GM21528 (cell line): Measurements from ENCODE around the gene PPP2R5C.

Experiments
- ATAC-seq: cut with Tn5 transposase; IDR thresholded peaks from one replicate; pipeline ENCODE4 v1.9.1; 2021; ENCODE audit warnings: mild to moderate bottlenecking, moderate library complexity; ENCODE audit not compliant: unreplicated experiment, low FRiP score

PPP2R5C gene

DNA sequence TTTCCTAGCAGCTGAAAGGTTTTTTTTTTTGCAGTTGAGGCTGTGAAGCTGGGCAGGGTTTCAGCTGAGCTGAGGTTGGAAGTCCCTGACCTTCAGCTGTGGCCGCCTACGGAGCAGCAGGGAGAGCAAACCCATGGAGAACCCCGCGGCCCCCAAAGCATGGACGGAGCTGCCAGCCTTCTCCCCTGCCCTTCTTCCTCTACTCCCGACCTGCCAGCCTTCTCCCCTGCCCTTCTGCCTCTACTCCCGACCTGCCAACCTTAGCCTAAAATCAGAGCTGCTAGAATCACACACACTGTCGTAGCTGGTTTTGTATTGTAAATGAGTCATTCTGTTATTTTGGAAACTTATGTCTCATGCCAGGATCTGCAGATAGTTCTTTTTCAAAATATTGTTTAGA is 74.6 kb downstream of the PPP2R5C start:
- no peak for ATAC-seq

DNA sequence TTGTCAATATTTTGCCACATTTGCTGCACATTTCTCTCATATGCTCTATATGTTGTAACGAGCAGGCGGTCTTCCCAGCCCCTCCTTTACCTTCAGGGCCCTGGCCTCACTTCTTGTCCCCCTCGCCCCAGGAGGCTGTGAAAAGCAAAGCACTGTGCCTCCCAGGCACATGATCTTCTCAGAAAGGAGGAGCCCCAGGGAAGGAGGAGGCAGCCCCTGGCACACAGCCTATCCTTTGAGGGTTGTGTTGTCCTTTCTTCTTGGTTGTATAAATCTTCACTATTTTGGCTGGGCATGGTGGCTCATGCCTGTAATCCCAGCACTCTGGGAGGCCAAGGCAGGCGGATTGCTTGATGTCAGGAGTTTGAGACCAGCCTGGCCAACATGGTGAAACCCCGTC is 77.0 kb downstream of the PPP2R5C start:
- no peak for ATAC-seq

DNA sequence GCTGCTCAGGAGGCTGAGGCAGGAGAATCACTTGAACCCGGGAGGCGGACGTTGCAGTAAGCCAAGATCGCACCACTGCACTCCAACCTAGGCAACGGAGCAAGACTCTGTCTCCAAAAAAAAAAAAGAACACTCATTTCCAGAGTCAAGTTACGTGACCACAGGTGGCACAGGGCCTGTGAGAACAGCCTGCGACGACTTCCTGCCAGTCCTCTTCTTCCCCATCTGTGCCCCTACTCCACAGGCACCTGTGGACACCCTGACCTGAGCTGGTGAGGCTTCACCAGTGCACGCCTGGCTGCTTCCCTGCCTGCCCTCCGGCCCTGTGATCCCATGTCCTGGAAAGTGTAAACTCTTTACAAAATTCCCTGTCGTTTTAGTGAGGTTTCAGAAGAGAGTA is 77.7 kb downstream of the PPP2R5C start:
- no peak for ATAC-seq

DNA sequence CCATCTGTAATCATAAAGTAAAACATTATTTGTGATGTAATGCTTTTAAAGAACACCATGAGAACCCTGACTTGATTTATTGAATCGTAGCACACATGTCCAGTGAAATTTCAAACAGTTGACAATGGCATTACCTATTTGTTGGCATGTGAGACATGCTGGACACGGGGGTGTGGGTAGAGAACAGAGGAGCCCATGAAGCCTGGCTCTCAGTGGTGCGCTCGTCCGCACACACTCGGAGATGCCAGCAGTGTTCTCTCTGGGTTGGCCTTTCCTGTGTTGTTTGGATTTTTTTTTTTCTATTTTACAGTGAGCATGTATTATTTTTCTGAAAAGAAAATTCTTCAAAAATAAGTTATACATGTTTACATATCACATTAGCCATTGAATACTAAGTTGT is 78.2 kb downstream of the PPP2R5C start:
- ATAC-seq, result no peak

DNA sequence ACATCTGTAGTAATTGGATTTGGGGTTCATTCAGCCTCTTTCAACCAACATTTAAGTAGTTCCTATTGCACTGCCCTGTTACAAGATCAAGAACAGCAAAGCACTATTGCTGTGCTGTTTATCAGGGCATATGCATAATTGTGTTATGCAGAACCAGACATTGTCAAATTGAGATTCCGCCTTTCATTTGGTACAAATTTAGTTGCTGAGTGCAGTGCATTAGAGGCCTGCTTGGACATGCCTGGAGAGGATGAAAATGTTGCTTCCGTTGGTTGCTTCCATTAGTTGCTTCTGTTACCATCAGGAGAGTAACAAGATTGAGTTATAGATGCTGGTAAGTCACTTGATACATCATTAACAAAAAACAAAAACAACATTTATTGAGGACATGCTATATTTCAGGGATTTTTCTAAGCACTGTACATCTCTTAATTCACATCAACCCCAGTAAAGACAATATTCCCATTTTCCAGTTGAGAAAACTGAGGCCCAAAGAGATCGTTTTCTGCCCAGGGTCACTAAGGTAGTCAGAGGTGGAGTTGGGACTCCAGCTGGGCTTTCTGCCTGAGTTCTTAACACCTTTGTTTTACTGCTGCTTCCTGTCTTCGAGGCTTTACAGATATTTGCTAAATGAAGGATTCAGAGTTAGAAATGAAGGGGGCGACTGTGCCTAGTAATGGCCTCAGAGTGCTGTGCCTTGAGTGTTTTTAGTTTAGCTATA is 79.3 kb downstream of the PPP2R5C start:
- ATAC-seq, result no peak

DNA sequence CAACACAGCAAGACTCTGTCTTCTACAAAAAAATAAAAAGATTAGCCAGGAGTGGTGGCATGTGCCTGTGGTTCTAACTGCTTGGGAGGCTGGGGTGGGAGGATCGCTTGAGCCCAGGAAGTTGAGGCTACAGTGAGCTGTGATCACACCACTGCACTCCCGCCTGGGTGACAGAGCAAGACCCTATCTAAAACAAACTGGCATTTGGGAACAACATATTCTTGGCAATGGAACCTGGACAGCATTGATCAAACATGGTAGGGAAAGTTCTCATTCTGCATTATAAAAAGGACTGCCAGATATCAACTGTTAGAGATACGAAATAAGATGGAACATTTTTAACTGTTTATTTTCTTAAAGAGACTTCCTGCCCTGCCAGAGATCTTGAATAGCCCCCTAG is 81.5 kb downstream of the PPP2R5C start:
- no peak for ATAC-seq

DNA sequence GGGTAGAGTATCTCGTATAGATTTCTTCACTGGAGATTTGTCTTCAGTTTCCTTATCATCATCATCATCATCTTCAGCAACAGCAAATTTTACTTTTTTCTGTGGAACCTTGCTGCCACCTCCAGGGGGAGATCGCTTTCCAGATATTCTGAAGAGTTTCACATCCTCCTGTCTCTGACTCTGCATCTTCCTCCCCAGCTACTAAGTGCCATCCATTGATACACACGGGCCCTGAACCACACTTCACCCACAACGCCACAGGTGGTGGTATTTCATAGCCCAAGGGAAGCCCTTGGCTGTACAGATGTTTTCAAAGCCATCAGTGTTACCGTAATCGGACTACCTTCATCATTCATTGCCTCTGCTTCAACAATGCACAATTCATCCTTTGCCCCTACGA is 82.2 kb downstream of the PPP2R5C start:
- ATAC-seq, result peak; percentile 63

DNA sequence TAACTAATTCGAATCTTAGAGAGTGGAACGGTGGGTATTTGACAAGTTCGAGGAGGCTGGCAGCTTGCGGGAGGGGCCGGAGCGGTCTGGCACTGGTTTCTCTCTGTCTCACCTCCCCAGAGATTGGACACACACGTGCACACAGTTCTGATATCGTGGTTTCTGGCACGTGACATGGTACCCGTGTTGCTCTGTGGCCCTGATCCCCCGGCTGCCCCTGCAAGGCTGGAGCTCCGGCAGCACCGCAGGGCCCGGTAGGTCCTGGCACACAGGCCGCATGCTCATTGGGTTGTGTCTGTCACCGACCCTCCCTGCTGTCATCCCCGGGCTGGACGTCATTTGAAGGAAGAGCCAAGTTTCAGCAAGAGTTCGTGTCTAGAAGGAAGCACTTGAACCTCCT is 82.7 kb downstream of the PPP2R5C start:
- ATAC-seq, result no peak

DNA sequence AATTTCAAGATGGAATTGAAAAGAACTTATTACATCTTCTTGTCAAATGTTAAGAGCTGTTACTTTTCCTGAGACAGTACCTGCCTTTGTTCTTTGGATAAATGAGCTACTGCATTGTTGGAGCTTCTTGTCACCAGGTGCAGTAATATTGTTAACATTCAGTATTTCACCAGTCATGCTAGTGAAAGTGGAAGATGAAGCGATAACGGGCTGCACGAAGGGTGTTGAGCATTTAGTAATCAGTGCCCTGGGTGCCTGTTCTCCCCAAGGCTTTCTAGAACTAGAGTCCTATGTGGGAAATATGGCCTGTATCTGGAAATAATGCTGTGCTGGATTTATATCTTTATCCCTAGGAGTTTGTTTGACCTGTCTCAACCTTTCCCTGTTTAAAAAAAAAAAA is 83.2 kb downstream of the PPP2R5C start:
- ATAC-seq, result no peak

DNA sequence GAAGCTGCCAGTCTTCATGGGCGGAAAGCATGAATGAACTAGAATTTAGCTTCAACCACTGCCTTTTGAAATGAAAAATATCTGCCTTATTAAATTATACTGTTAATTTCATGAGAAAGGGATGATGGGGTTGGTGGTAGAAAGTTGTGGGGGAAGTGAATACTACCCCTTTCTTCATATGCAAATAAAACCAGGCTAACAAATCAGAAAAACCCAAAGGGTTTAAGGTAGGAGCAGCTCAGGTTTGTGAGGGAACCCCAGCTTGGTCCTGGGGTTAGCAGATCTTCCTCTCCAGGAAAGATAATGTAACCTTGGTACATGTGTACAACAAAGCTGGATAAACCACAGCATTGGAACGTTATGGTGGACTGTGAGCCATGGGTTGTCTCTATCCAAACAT is 84.0 kb downstream of the PPP2R5C start:
- ATAC-seq, result no peak

DNA sequence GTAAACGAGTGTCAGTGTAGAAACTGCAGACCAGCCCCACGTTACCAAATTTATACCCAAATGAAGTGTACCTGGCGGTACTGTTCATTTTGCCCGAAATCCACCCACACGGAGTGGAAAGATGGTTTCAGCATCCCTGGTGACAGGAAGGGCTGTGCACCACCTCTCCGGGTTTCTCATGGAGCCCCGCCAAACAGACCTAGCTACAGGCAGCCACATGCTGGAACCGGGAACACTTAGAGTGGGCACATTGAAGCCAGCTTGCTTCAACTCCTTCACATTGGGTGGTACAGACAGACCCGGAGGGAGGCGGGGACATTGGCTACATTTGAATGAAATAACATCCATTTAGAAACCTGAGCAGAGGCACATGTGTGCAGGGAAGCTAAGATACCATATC is 84.4 kb downstream of the PPP2R5C start:
- no peak for ATAC-seq

DNA sequence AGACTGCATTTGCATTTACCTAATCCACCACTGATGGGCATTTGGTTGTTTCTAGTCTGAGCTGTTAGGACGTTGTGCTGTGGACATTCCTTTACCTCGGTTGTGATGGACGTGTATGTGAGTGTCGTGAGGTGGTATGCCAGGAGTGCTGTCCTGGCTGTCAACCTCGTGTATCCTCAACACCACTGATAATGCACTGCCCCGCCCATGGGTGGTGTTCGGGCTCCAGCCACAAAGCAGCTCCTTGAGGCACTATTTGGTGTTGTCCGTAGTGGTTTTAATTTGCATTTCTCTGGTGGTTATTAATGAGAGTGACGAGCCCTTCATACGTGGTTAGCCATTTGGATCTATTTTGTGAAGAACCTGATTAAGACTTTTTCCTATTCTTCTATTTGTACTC is 87.6 kb downstream of the PPP2R5C start:
- ATAC-seq, result peak; percentile 67

DNA sequence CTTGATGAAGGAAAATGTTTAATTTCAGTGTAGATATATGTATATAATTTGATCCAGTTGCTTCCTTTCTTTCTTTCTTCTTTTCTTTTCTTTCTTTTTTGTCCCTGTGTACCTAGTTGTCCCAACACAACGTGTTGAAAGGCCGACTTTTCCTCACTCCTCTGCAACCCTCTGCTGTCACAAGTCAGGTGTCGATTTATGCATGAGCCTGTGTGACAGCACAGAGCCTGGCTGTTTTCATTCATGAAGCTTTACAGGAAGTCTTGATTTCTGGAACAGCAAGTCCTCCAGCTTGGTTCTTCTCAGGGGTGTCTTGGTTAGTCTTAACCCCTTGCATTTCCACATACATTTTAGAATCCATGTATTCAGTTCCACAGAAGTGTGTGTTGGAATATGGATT is 88.1 kb downstream of the PPP2R5C start:
- no peak for ATAC-seq

DNA sequence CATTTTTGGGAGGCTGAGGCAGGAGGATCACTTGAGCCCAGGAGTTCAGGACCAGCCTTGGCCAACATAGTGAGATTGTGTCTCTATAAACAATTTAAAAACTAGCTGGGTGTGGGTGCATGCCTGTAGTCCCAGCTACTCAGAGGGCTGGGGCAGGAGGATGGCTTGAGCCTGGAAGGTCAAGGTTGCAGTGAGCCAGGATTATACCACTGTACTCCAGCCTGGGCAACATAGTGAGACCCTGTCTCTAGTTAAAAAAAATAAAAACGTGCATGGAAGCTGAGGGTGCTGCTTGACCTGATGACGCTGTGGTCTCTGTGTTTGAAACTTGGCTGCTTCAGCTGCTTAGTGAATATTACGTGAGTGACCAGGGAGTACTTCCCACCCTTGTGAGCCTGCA is 89.7 kb downstream of the PPP2R5C start:
- no peak for ATAC-seq

DNA sequence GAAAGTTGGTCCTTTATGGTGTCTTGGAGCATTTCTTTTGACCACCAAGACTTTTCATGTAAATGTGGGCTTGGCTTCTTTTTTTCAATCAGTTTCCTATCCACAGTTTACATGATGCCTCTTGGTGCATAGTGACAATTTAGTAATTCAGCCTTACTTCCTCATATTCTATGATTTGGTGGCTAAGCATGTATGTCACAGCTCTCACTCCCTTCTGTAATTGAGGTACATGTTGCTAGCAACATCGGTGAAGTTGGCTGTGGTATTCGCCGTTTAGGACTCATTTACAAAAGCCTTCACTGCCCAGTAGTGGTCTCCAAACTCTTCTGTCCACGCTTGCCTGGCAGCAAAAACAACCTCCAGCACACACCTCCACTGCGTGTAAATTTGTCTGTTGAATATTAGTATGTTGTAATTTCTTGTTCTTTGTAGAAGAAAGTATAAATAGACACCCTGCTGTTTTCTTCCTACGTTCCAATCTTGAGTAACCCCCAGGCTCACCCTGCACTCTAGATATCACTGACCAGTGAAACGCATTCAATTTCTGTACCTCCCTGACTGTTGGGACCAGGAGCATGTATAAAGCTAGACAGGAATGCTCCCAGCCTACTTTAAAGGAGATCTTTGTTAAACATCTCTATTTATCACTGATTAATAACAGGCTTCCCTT is 90.4 kb downstream of the PPP2R5C start:
- ATAC-seq, result no peak

DNA sequence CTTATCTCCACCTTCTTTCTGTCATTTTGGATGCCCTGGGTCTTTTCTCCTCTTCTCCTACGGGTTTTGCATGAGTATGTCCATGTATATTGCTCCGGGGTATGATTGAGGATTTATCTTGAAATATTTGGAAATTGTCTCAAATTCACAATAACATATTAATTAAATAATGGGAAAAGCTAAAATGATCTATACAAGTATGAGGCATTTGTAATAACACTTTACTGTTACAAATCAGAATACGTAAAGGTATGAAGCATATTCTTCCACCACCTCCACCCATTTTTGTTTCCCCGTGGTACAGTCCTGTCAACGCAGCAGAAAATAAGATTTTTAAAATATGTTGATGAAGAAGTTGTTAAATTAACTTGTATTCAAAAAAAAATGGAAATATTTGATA is 91.3 kb downstream of the PPP2R5C start:
- no peak for ATAC-seq

DNA sequence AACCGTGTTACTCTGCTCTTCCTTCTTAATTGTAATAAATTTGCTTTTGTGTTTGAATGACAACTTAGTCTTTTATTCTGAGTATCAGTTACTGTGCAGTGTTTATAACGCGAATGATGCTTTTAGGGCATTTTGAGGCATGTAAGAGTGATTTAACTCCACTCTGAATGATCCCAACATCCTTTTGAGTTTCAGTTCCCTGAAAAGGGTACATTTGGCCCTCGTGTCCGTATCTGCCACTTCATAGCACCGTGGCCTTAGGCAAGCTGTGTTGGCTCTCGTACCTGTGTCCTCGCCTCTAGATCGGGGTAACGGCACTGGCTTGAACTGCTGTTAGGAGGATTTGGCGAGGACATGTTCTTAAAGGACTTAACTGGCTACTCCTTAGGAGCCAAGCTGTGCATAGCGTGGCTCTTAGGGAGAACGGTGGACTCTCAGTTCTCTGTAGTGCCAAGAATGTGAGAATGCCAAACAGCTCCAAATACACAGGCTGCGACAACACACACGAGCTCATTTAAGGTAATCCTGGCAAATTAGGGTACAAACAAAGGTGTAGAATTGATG is 92.0 kb downstream of the PPP2R5C start:
- no peak for ATAC-seq

DNA sequence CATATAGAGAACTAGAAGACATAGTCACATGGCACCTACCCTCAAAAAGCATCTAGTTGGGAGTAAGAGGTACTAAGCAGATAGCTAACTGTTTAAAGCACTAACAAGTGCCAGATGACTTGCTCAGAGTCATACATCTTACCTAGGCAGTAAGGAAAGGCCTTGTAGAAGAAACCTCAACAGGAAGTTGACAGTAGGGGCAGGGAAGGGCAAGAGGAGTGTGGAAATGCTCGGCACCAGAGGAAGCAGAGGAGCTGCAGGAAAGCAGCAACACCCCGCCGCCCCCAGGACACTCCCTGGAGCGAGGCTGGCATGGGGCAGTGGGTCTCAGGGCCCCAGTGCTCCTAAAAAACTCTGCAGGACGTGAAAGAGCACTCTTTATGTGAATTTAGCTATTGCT is 92.9 kb downstream of the PPP2R5C start:
- ATAC-seq, result no peak

DNA sequence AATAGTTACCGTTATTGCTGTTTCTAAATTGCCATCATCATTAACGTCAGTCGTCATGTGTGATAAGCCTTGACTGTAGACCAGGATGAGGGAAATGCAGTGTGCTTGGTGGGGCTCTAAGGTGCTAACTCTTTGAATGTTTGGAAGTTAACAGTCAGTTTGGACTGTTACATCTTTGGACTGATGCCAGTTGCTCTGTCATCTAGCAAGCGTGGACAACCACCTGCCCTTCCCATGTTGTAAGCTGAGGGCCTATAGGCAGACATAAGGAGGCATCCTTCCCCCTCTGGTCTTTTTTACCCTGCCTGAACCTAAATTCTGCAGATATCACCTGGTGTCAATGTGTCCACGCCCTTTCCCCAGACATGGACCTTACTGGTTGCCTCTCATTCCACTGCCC is 94.4 kb downstream of the PPP2R5C start:
- no peak for ATAC-seq

DNA sequence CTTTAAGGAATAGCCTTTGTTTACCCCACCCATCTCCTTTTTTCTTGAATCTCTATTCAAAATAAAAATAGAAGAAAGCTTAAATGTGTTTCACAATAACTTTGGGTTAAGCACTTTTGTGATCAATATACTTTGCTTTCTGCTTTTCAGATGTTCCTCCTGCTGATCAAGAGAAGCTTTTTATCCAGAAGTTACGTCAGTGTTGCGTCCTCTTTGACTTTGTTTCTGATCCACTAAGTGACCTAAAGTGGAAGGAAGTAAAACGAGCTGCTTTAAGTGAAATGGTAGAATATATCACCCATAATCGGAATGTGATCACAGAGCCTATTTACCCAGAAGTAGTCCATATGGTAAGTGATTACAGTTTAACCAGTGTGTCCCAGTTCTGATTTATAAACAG is 95.0 kb downstream of the PPP2R5C start:
- ATAC-seq, result no peak

DNA sequence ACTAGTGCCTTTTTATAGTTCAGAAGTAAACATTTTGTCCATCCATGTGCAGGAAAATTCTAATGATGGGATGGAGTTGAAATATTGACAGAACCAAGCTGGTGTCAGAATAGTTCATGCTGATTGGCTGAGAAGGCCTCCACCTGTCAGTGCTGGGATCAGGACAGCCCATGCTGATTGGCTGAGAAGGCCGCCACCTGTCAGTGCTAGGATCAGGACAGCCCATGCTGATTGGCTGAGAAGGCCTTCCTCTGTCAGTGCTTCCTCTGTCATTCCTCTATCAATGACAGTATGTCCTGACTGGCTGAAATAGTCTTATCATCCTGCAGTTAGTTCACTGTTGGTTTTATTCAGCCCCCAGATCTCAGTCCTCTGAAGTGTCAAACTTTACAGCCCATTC is 95.7 kb downstream of the PPP2R5C start:
- ATAC-seq, result no peak
